H1 (cell line): ENCODE measurements around the gene KIAA0513. TPM values are rescaled to one million over a fixed set of nuclear protein-coding genes. Genes with fewer than 3 reads are reported as not detected.

Experiments used
- ATF2 ChIP-seq: IDR thresholded peaks from 2 replicates; pipeline ENCODE4 v1.6.1; 2012; ENCODE audit warnings: low read length, inconsistent platforms
- BCL11A ChIP-seq, 2 experiments: IDR thresholded peaks; one replicate each; pipeline ENCODE4 v1.6.1; 2011; ENCODE audit warnings: low read depth in 2 of 2, low read length in 2 of 2, mild to moderate bottlenecking in 2 of 2
- RBBP5 ChIP-seq: IDR thresholded peaks from 2 replicates; pipeline ENCODE4 v1.7.1; 2012; ENCODE audit warnings: low read depth, mild to moderate bottlenecking, inconsistent platforms, low read length, moderate library complexity, borderline replicate concordance
- SIN3A ChIP-seq, 2 experiments: IDR thresholded peaks in 1 of 2; conservative IDR thresholded peaks in 1 of 2; 2 replicates each; pipeline ENCODE4 v1.6.1; 2011 to 2012; ENCODE audit warnings: low read length in 2 of 2, improper control_type of control experiment in 1 of 2, low read depth in 1 of 2, mild to moderate bottlenecking in 1 of 2
- SIRT6 ChIP-seq: IDR thresholded peaks from one replicate; pipeline ENCODE4 v1.7.1; 2012; ENCODE audit warnings: low read length, inconsistent platforms
- polyA plus RNA-seq, 7 experiments: library from polyadenylated mRNA; depleted of rRNA in 3 of 7; stranded (reverse) in 5 of 7; unstranded in 2 of 7; fragments of >200 nt in 5 of 7; fragments of 200-250 nt in 2 of 7; gene quantifications; 1 replicate in 5 of 7; 2 replicates in 1 of 7; 4 replicates in 1 of 7; pipeline versions ENCODE4 v1.2.1 to v1.2.3, GENCODE V29; 2011 to 2013; ENCODE audit warnings: missing spikeins in 2 of 7, mixed read lengths in 2 of 7
- total RNA-seq: library from RNA; stranded (reverse); fragmentation: NEBNext Ultra II Directional; extraction: Animal tissue kit (Norgen Biotek cat#: 25700); gene quantifications from 2 replicates; pipeline ENCODE4 v1.2.1, GENCODE V29; 2021

Gene KIAA0513
- total and polyA plus RNA-seq, 2 of the 8 experiments (the other 6 are each of a cell fraction or from before 2014, with no cell fraction given): 2.1 to 6.1 TPM

GRCh38 chr16:85107083-85107482, 79.5 kb downstream of the KIAA0513 start (continued):
- TF ChIP-seq ATF2 (no peak), BCL11A (IDR thresholded peaks at IDR 0.05; ENCODE audit: low read depth in 2 of 2, low read length in 2 of 2) (no peak), RBBP5 (no peak), SIRT6 (no peak), SIN3A (conservative IDR thresholded peaks at IDR 0.05 in 1 of 2, IDR thresholded peaks at IDR 0.05 in 1 of 2; ENCODE audit: low read depth in 1 of 2, low read length in 2 of 2) (no peak)
